Stimulated activated CD4-positive, alpha-beta T cell treated with anti-CD3 and anti-CD28 coated beads, Interleukin-12 subunit alpha, Interleukin-12 subunit beta, amount 100 ng/mL, for 4 hours (primary cell): ENCODE measurements around the gene LY86.
"Not testable (repeated sequence)": the region's sequence is repeated elsewhere in the genome, so short reads cannot be mapped to it uniquely, and the experiment has no call there.

Experiments used
- DNase-seq: peaks from one replicate; pipeline ENCODE4 v3.0.0-alpha.2; 2020

Gene LY86

GRCh38 chr6:6596529-6597328 lies 8.2 kb downstream of the LY86 start:
- no peak for DNase-seq

GRCh38 chr6:6597682-6598081 lies 9.2 kb downstream of the LY86 start:
- no peak for DNase-seq

- DNase-seq: no peak
These were observed 11.0 kb downstream of the LY86 start for GRCh38 chr6:6599468-6599873.

GRCh38 chr6:6600875-6601274 lies 12.4 kb downstream of the LY86 start:
- no peak for DNase-seq

GRCh38 chr6:6602262-6602661 lies 13.7 kb downstream of the LY86 start:
- DNase-seq: no peak

GRCh38 chr6:6603317-6603716 lies 14.8 kb downstream of the LY86 start:
- no peak for DNase-seq

GRCh38 chr6:6604015-6604414 lies 15.5 kb downstream of the LY86 start:
- no peak for DNase-seq

- DNase-seq: no peak
These were observed 16.0 kb downstream of the LY86 start for GRCh38 chr6:6604566-6604965.

- DNase-seq: no peak
These were observed 17.4 kb downstream of the LY86 start for GRCh38 chr6:6605873-6606272.

- DNase-seq: not testable (repeated sequence)
These were observed 18.0 kb downstream of the LY86 start for GRCh38 chr6:6606391-6607030.

GRCh38 chr6:6609450-6609849 lies 20.9 kb downstream of the LY86 start:
- DNase-seq: no peak

GRCh38 chr6:6610031-6610591 lies 21.6 kb downstream of the LY86 start:
- peak; percentile 24 for DNase-seq

- DNase-seq: no peak
These were observed 23.0 kb downstream of the LY86 start for GRCh38 chr6:6611486-6611885.

- no peak for DNase-seq
These were observed 23.8 kb downstream of the LY86 start for GRCh38 chr6:6612308-6612707.

GRCh38 chr6:6613103-6613718 lies 24.7 kb downstream of the LY86 start:
- not testable (repeated sequence) for DNase-seq

- DNase-seq: no peak
These were observed 25.8 kb downstream of the LY86 start for GRCh38 chr6:6614096-6614982.

- no peak for DNase-seq
These were observed 26.4 kb downstream of the LY86 start for GRCh38 chr6:6614983-6615349.

- DNase-seq: no peak
These were observed 28.1 kb downstream of the LY86 start for GRCh38 chr6:6616656-6617055.

- no peak for DNase-seq
These were observed 30.7 kb downstream of the LY86 start for GRCh38 chr6:6619021-6619794.

GRCh38 chr6:6620766-6621425 lies 32.4 kb downstream of the LY86 start:
- DNase-seq: no peak

- DNase-seq: no peak
These were observed 34.0 kb downstream of the LY86 start for GRCh38 chr6:6622501-6622900.
